SW480 (cell line): ENCODE results near the gene KCTD5.

Experiments
- DNase-seq: peaks from one replicate; pipeline ENCODE4 v3.0.0-alpha.2; 2016; ENCODE audit warnings: low spot score

KCTD5 gene

GRCh38 chr16:2726923-2727322 is 44.6 kb downstream of the KCTD5 start:
- DNase-seq: no peak

- DNase-seq: no peak
These were observed 45.7 kb downstream of the KCTD5 start for GRCh38 chr16:2728034-2728433.

GRCh38 chr16:2734844-2735515 is 52.7 kb downstream of the KCTD5 start:
- no peak for DNase-seq

- no peak for DNase-seq
These were observed 54.3 kb downstream of the KCTD5 start for GRCh38 chr16:2736476-2737237.

DNA sequence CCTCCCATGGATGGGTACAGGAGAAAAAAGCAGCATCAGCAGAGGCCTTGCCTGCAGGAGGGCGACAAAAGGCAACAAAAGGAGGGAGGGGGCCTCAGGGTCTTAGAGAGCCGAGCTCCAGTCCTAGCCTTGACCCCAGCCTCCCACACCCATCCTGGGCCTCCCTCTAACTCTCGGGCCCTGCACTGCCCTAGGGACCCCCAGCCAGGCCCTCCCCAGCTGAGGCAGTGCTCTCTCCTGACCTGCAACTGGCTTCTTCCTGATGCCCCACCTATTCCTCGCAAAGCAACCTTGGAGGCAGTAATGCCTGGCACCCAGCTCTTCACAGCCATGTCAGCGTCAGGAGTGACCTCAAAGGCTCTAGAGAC is 54.9 kb downstream of the KCTD5 start:
- no peak for DNase-seq

DNA sequence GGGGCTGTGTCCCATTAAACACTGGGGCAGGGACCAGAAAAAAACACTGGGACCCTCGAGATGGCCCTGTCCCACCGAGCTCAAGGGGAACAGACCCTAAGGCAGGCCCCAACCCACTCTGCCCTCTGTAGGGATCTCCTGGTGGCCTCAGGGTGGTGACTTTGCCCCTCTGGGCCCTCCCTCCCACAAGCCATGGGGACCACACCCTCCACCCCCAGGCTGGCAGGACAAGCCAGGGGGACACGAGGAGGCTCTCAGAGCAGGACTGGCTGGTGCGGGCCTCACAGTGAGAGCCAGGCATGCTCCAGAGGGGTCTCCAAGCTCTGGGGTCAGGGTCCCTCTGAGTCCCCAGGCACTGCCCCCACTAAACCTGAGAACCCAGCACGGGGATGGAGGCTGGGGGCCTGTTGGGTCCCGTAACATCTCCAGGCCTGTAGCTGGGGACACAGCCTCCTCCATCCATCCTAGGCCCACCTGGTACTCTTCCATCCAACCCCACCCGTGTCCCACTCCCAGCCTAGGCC is 55.6 kb downstream of the KCTD5 start:
- no peak for DNase-seq

GRCh38 chr16:2738615-2739014 is 56.3 kb downstream of the KCTD5 start:
- DNase-seq: no peak

GRCh38 chr16:2739625-2740430 is 57.5 kb downstream of the KCTD5 start:
- no peak for DNase-seq

DNA sequence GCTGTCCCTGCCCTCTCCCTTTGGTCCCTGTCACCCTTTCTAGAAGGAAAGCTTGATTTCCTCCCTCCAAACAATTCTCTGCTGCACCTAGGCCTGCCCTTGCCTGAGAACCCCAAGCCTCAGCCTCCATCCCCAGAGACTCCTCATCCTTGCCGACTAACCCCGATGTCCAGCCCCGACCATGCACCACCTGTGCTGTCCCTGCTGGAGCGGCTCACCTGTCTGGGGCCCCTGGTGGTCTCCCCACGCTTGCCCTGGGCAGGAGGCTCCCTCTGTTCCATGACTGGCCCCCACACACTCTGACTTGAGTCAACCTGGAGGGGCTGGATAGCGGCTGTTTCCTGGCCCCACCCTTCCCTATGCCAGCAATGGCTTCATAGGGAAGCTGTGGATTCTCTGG is 58.2 kb downstream of the KCTD5 start:
- DNase-seq: no peak

- no peak for DNase-seq
These were observed 58.8 kb downstream of the KCTD5 start for GRCh38 chr16:2741168-2741567.

GRCh38 chr16:2742323-2743006 is 60.1 kb downstream of the KCTD5 start:
- DNase-seq: no peak

- DNase-seq: no peak
These were observed 60.9 kb downstream of the KCTD5 start for GRCh38 chr16:2743007-2743810.

- DNase-seq: no peak
These were observed 62.4 kb downstream of the KCTD5 start for GRCh38 chr16:2744711-2745110.

DNA sequence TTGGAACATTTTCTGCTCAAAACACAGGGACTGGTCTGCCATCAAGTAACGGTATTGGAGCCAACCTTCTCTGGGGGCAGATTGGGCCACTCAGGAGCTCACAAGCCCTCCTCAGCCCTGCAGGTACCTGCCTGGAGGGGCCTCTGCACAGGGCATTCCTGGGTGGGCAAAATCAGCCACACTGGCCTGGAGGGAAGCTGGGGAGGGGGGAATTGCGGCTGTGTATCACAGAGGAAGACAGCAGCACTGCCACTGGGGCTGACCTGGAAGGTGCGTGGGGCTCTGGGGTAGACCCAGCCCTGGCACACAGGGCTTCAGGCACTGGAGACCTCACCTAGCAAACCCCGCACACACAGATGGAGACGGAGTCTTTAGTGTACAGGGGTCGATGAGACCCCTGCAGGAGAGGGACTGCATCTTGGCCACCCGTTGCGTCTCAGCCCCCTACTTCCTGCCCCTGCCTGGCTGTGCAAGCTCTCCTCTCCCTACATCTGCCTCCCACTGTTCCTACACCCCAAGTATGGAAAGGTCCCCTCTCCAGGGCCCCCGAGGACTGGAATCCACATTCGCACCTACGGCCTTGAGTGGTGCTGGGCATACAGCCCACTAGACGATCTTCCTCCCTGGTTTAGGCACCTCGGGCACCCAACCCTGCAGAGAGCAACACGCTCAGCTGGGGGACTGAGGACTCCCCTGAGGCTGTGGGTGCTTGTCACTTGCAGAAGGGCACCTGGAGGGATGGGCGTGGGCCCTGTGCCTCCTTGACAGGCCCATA is 63.0 kb downstream of the KCTD5 start:
- DNase-seq: no peak

DNA sequence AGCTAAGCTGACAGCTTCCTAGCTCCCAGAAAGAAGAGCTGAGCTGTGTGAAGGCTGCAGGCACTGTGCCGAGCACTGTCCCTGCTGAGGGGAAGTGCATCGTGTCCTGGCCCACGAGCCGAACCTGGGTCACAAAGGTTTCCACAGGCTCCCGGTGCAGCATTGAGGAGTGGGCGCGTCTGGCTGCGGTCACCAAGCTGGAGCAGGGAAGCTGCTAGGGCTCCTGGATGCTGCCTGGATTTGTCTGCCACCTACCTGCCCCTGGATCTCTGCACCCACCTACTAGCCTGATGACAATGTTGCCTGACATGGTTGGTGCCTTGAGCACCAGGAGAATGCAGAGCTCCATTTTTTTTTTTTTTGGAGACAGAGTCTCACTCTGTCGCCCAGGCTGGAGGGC is 63.6 kb downstream of the KCTD5 start:
- no peak for DNase-seq

- DNase-seq: no peak
These were observed 66.6 kb downstream of the KCTD5 start for GRCh38 chr16:2748757-2749455.

- DNase-seq: no peak
These were observed 67.2 kb downstream of the KCTD5 start for GRCh38 chr16:2749476-2749875.

DNA sequence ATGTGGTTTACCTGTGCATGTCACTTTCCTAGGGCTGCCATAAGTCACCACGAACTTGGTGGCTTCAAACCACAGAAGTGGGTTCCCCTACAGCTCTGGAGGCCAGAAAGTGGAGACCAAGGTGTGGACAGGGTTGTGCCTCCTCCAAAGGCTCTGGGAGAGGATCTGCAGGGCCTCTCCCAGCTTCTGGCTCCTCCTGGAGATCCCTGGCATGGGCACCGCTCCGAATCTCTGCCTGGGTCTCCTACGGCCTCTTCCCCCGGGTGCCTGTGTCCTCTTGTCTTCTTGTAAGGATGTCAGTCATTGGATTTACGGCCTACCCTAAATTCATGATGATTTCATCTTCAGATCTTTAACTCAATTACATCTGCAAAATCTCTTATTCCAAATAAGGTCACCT is 67.6 kb downstream of the KCTD5 start:
- DNase-seq: no peak

GRCh38 chr16:2751577-2752034 is 69.3 kb downstream of the KCTD5 start:
- DNase-seq: peak; percentile 50
